Measurements from ENCODE around the gene CEP57L1.

DNA sequence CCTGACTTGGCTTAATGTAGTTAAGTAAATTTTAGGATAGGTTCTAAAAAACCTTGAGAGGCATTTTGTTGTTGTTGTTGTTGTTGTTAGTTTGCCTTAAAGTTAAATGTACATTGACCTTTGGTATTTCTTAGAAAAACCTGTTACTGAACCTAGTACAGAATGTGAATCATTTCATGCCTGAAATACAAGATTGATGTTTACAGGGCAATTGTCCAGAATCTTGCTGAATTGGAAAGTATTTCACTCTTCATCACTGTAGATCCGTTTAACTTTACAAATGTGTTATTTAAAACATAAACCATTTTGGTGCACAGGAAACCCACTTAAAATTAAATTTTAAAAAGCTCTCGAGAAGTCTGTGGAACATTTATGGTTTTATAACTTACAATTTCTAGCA is 75.0 kb downstream of the CEP57L1 start:
- TF ChIP-seq, protein P1, sequence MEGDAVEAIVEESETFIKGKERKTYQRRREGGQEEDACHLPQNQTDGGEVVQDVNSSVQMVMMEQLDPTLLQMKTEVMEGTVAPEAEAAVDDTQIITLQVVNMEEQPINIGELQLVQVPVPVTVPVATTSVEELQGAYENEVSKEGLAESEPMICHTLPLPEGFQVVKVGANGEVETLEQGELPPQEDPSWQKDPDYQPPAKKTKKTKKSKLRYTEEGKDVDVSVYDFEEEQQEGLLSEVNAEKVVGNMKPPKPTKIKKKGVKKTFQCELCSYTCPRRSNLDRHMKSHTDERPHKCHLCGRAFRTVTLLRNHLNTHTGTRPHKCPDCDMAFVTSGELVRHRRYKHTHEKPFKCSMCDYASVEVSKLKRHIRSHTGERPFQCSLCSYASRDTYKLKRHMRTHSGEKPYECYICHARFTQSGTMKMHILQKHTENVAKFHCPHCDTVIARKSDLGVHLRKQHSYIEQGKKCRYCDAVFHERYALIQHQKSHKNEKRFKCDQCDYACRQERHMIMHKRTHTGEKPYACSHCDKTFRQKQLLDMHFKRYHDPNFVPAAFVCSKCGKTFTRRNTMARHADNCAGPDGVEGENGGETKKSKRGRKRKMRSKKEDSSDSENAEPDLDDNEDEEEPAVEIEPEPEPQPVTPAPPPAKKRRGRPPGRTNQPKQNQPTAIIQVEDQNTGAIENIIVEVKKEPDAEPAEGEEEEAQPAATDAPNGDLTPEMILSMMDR (conservative IDR thresholded peaks at IDR 0.05 in 1 of 2, IDR thresholded peaks at IDR 0.05 in 1 of 2; ENCODE audit: extremely low read depth in 1 of 2, insufficient read depth in 1 of 2, low read depth in 1 of 2, low read length in 2 of 2), result no peak
- TF ChIP-seq EZH2 (IDR thresholded peaks at IDR 0.05; ENCODE audit: borderline replicate concordance, low read length), result no peak

Data from mammary epithelial cell (primary cell).